ENCODE results near the gene FBLN1. TPM values are rescaled to one million over a fixed set of nuclear protein-coding genes. Genes with fewer than 3 reads are reported as not detected.

Gene FBLN1
- total and polyA plus RNA-seq, 2 of the 13 experiments (the other 11 are each of a cell fraction or from before 2014, with no cell fraction given) = 37.3 to 103 TPM

GRCh38 chr22:45631841-45632238 lies 129.2 kb downstream of the FBLN1 start:
- intact Hi-C loops (cut with micrococcal nuclease; ENCODE audit: unreplicated experiment) = no loop called here
- FAIRE-seq = no peak

GRCh38 chr22:45632791-45633515 lies 130.3 kb downstream of the FBLN1 start:
- Histone ChIP-seq H3K4me2 (ENCODE audit: low read depth, low read length) (peak overlapping the region; percentile 73), H3K27me3 (ENCODE audit: control insufficient read depth in 1 of 2, insufficient read depth in 2 of 2, low read length in 2 of 2) (peaks cover 0 to 3% of the 10 kb centered on the region in 2 experiments; a peak in 2 of 5 replicates), H3K27ac (ENCODE audit: extremely low read length, insufficient read depth, low read length) (no peak overlapping the region), H3K36me3 (replicated peaks in 1 of 2; ENCODE audit: control insufficient read depth in 1 of 2, insufficient read depth in 2 of 2, low read length in 2 of 2) (no peaks in the 10 kb centered on the region), H4K20me1 (ENCODE audit: insufficient read depth, low read length) (no peaks in the 10 kb centered on the region), H3K9ac (ENCODE audit: insufficient read depth, low read depth, low read length) (0 out of 2 replicates have a peak overlapping the region, but pooled peaks have one; percentile 36), H3K79me2 (ENCODE audit: insufficient read depth, low read length) (no peaks in the 10 kb centered on the region), H3K9me3 (ENCODE audit: low read length) (no peaks in the 10 kb centered on the region), H2AFZ (ENCODE audit: low read length) (no peak overlapping the region), H3K4me3 (replicated peaks in 1 of 3; ENCODE audit: insufficient read depth in 1 of 3, low read depth in 2 of 3, low read length in 3 of 3) (peak overlapping the region; percentile 29 to 46 (median 30); a peak in 3 of 6 replicates), H3K4me1 (ENCODE audit: insufficient read depth, low read length) (peaks cover 83% of the 10 kb centered on the region)
- intact Hi-C loops (cut with micrococcal nuclease; ENCODE audit: unreplicated experiment) = no loop called here
- POLR2A ChIA-PET = interaction anchor here (1.5 kb wide), 1 partner anchor 39 kb away, joined by 3 read pairs; the partner anchor contains the start of gene ATXN10
- in situ Hi-C loops (cut with HindIII; ENCODE audit: extremely low pct_ligation_motif_present, low pct_unique_long_range_greater_than_20kb) = loop anchor here (25.0 kb wide), 1 partner anchor 479 kb away; no protein-coding TSS in a partner anchor
- DNase-seq (ENCODE audit: low spot score) (peak; percentile 62), ATAC-seq (peak; percentile 12; the same call in 2 of the 3 replicates), FAIRE-seq (no peak)
- CTCF ChIA-PET (ENCODE audit: low intra/inter-chr PET ratio, low total read pairs) = no interaction called here
- WGBS (ENCODE audit: low lambda C conversion rate) = 5% methylated on average over 13 of the region's 15 CpGs
- no TSS peak for BruUV-seq (replicated peaks)
- TF ChIP-seq NBN (conservative IDR thresholded peaks at IDR 0.05) (no peak), SSRP1 (CRISPR knock-in tag; IDR thresholded peaks at IDR 0.05) (no peak), LBX2 (CRISPR knock-in tag; IDR thresholded peaks at IDR 0.05; ENCODE audit: borderline replicate concordance) (no peak), SIX1 (CRISPR knock-in tag; IDR thresholded peaks at IDR 0.05; ENCODE audit: borderline replicate concordance) (no peak), NR2C2 (CRISPR knock-in tag; IDR thresholded peaks at IDR 0.05; ENCODE audit: borderline replicate concordance) (no peak), SOX13 (IDR thresholded peaks at IDR 0.05) (0 out of 2 replicates have a peak, but pooled peaks have one; percentile 30), SOX13 (CRISPR knock-in tag; conservative IDR thresholded peaks at IDR 0.05 in 1 of 2, IDR thresholded peaks at IDR 0.05 in 1 of 2) (peak in 1 of 2 experiments; percentile 74; a peak in 2 of 4 replicates), ZNF678 (CRISPR knock-in tag; IDR thresholded peaks at IDR 0.05) (no peak), CREB3 (CRISPR knock-in tag; IDR thresholded peaks at IDR 0.05) (no peak), TCF12 (IDR thresholded peaks at IDR 0.05) (no peak), TCF12 (CRISPR knock-in tag; IDR thresholded peaks at IDR 0.05) (no peak), RBM39 (IDR thresholded peaks at IDR 0.05; ENCODE audit: low read depth, low read length, poor library complexity, severe bottlenecking) (no peak), SOX6 (IDR thresholded peaks at IDR 0.05) (no peak), SOX6 (CRISPR knock-in tag; IDR thresholded peaks at IDR 0.05) (peak; percentile 53; the same call in 1 of the 2 replicates), FOSL2 (CRISPR knock-in tag; IDR thresholded peaks at IDR 0.05) (no peak), SOX5 (CRISPR knock-in tag; IDR thresholded peaks at IDR 0.05; ENCODE audit: borderline replicate concordance) (peak; percentile 44; the same call in 1 of the 2 replicates), SALL1 (CRISPR knock-in tag; IDR thresholded peaks at IDR 0.05) (0 out of 2 replicates have a peak, but pooled peaks have one; percentile 7)

More at GRCh38 chr22:45631841-45632238, 129.2 kb downstream of the FBLN1 start:
- no peaks in the 10 kb centered on the region for H3K79me2 ChIP-seq (ENCODE audit: insufficient read depth, low read length)
- H3K4me2 ChIP-seq (ENCODE audit: low read depth, low read length) = peak overlapping the region; percentile 73; the same call in 1 of the 2 replicates
- DNase-seq (ENCODE audit: low spot score) (no peak), ATAC-seq (no peak)
- H3K4me3 ChIP-seq (replicated peaks in 1 of 3; ENCODE audit: insufficient read depth in 1 of 3, low read depth in 2 of 3, low read length in 3 of 3) = no peak overlapping the region
- CTCF ChIA-PET (ENCODE audit: low intra/inter-chr PET ratio, low total read pairs) = no interaction called here
- in situ Hi-C loops (cut with HindIII; ENCODE audit: extremely low pct_ligation_motif_present, low pct_unique_long_range_greater_than_20kb) = loop anchor here (25.0 kb wide), 1 partner anchor 480 kb away; no protein-coding TSS in a partner anchor
- 64% methylated on average over 7 of the region's 7 CpGs for WGBS (ENCODE audit: low lambda C conversion rate)
- H3K4me1 ChIP-seq (ENCODE audit: insufficient read depth, low read length) = peaks cover 90% of the 10 kb centered on the region
- TF ChIP-seq ZNF121 (CRISPR knock-in tag; IDR thresholded peaks at IDR 0.05) (peak; percentile 85), JUNB (CRISPR knock-in tag; IDR thresholded peaks at IDR 0.05; ENCODE audit: borderline replicate concordance) (no peak)
- H3K36me3 ChIP-seq (replicated peaks in 1 of 2; ENCODE audit: control insufficient read depth in 1 of 2, insufficient read depth in 2 of 2, low read length in 2 of 2) = no peaks in the 10 kb centered on the region
- no peak overlapping the region for H3K9ac ChIP-seq (ENCODE audit: insufficient read depth, low read depth, low read length)
- H3K27ac ChIP-seq (ENCODE audit: extremely low read length, insufficient read depth, low read length) = no peak overlapping the region
- H3K27me3 ChIP-seq (ENCODE audit: control insufficient read depth in 1 of 2, insufficient read depth in 2 of 2, low read length in 2 of 2) = peaks cover 0 to 3% of the 10 kb centered on the region in 2 experiments; a peak in 2 of 5 replicates
- no TSS peak for BruUV-seq (replicated peaks)
- POLR2A ChIA-PET = no interaction called here
- H2AFZ ChIP-seq (ENCODE audit: low read length) = no peak overlapping the region
- H3K9me3 ChIP-seq (ENCODE audit: low read length) = no peaks in the 10 kb centered on the region
- no peaks in the 10 kb centered on the region for H4K20me1 ChIP-seq (ENCODE audit: insufficient read depth, low read length)

Data from HepG2 (cell line).